Astrocyte (in vitro differentiated cells and primary cell): ENCODE results near the gene ABCA7. TPM values are rescaled to one million over a fixed set of nuclear protein-coding genes. Genes with fewer than 3 reads are reported as not detected.
"Not testable (repeated sequence)": the region's sequence is repeated elsewhere in the genome, so short reads cannot be mapped to it uniquely, and the experiment has no call there.

Experiments
- DNase-seq: peaks from one replicate; pipeline ENCODE4 v3.0.0-alpha.2; 2010; ENCODE audit warnings: low read depth
- FAIRE-seq: peaks from 2 replicates; lab custom pipeline; 2011; peaks lifted over from hg19 to GRCh38; lab: Jason Lieb, UNC
- H2AFZ ChIP-seq: 2 replicates; pipeline ENCODE4 v1.6.0; 2012; ENCODE audit warnings: low read depth, low read length, inconsistent platforms
- H3K27ac ChIP-seq: 2 replicates; pipeline ENCODE4 v1.5.1; 2011; ENCODE audit warnings: low read depth, low read length, inconsistent platforms
- H3K27me3 ChIP-seq: 2 replicates; pipeline ENCODE4 v1.6.0; 2011; ENCODE audit warnings: low read length, inconsistent platforms; ENCODE audit not compliant: insufficient read depth
- H3K36me3 ChIP-seq: 2 replicates; pipeline ENCODE4 v1.5.1; 2011; ENCODE audit warnings: low read length, inconsistent platforms; ENCODE audit not compliant: insufficient read depth
- H3K4me1 ChIP-seq: 2 replicates; pipeline ENCODE4 v1.5.1; 2011; ENCODE audit warnings: low read length, inconsistent platforms; ENCODE audit not compliant: insufficient read depth
- H3K4me2 ChIP-seq: 2 replicates; pipeline ENCODE4 v1.6.0; 2012; ENCODE audit warnings: low read length, inconsistent platforms
- H3K4me3 ChIP-seq: 2 replicates; pipeline ENCODE4 v1.5.1; 2011; ENCODE audit warnings: low read depth, mild to moderate bottlenecking, low read length, inconsistent platforms; ENCODE audit not compliant: insufficient read depth
- H3K79me2 ChIP-seq: 2 replicates; pipeline ENCODE4 v1.6.0; 2012; ENCODE audit warnings: mild to moderate bottlenecking, low read length, inconsistent platforms; ENCODE audit not compliant: insufficient read depth
- H3K9ac ChIP-seq: 2 replicates; pipeline ENCODE4 v1.6.0; 2012; ENCODE audit warnings: mild to moderate bottlenecking, low read length, inconsistent platforms
- H3K9me3 ChIP-seq: 2 replicates; pipeline ENCODE4 v1.5.1; 2012; ENCODE audit warnings: low read depth, mild to moderate bottlenecking, low read length, inconsistent platforms; ENCODE audit not compliant: insufficient read depth
- H4K20me1 ChIP-seq: 2 replicates; pipeline ENCODE4 v1.6.0; 2012; ENCODE audit warnings: low read length, inconsistent platforms; ENCODE audit not compliant: insufficient read depth
- H3K27ac Mint-ChIP-seq: one replicate; pipeline ENCODE4 v1.8.0; 2021; ENCODE audit warnings: mild to moderate bottlenecking, mixed read lengths; ENCODE audit not compliant: unreplicated experiment
- H3K27me3 Mint-ChIP-seq: one replicate; pipeline ENCODE4 v1.8.0; 2021; ENCODE audit warnings: low read depth, mixed read lengths; ENCODE audit not compliant: unreplicated experiment
- H3K36me3 Mint-ChIP-seq: one replicate; pipeline ENCODE4 v1.8.0; 2021; ENCODE audit warnings: low read depth, mixed read lengths; ENCODE audit not compliant: unreplicated experiment
- H3K4me1 Mint-ChIP-seq: one replicate; pipeline ENCODE4 v1.8.0; 2021; ENCODE audit warnings: low read depth, mixed read lengths; ENCODE audit not compliant: unreplicated experiment
- H3K4me3 Mint-ChIP-seq: one replicate; pipeline ENCODE4 v1.8.0; 2021; ENCODE audit warnings: mild to moderate bottlenecking, moderate library complexity, mixed read lengths; ENCODE audit not compliant: unreplicated experiment
- H3K9me3 Mint-ChIP-seq: one replicate; pipeline ENCODE4 v1.8.0; 2021; ENCODE audit warnings: mild to moderate bottlenecking, mixed read lengths; ENCODE audit not compliant: unreplicated experiment
- EZH2 ChIP-seq: IDR thresholded peaks from 2 replicates; pipeline ENCODE4 v1.6.1; 2012; ENCODE audit warnings: mild to moderate bottlenecking, low read length, inconsistent platforms; ENCODE audit not compliant: insufficient read depth
- total RNA-seq: library from RNA; stranded (reverse); gene quantifications from 2 replicates; pipeline ENCODE4 v1.2.1, GENCODE V29; 2021
- TF ChIP-seq, protein P1 (sequence below): IDR thresholded peaks from 2 replicates; pipeline ENCODE4 v1.5.1; 2011; ENCODE audit warnings: low read depth, mild to moderate bottlenecking, inconsistent platforms, low read length, moderate library complexity; ENCODE audit not compliant: insufficient read depth

Gene ABCA7
- total RNA-seq, 1 donor from 2014 or later, result 18.4 TPM

DNA sequence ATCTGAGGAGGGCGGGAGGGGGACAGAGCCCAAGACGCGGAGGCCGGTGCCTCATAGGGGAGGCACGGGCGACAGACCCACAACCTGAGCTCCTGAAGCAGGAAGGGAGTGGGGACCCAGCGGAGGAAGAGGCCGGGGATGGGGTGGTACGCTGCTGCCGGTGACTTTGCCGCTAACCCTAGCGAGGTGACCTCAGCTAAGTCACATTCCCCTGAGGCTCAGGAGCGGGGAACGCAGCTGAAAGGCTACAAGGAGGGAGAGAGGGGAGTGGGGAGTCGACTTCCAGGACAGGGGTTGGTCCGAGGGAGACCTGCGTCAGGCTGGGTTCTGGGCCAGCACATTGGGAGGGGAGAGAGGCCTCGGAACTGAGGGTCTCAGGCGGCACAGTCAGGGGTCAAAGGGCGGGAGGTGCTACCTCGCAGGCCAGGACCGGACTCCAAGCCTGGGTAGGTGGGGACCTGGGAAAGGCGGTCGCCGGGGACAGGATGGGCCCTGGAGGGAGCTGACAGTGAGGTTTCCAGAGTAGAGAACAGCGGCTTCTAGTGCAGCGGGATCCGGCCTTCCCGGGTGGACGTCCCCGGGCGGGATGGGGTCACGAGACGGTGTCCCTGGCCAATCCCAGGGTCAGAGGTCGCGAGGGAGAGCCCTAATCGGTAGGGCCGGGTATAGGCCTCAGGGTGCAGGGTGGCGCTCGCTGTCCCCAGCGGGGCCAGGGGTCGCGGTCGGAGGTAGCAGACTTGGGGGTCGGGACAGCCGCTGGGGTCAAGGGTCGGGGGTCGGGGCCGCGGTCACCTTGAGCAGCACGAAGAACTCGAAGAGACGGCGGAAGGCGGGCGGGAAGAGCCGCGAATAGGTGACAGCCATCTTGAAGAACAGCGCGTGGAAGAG is 19.7 kb upstream of the ABCA7 start:
- Histone ChIP-seq H2AFZ (no peak overlapping the region), H3K4me3 (peak overlapping the region; percentile 83), H3K9ac (peak overlapping the region; percentile 92), H3K27me3 (no peaks in the 10 kb centered on the region), H4K20me1 (peaks cover 54% of the 10 kb centered on the region), H3K79me2 (peaks cover 58% of the 10 kb centered on the region), H3K4me2 (peak overlapping the region; percentile 100), H3K36me3 (no peaks in the 10 kb centered on the region), H3K4me1 (peaks cover 34% of the 10 kb centered on the region), H3K27ac (peak overlapping the region; percentile 96), H3K9me3 (no peaks in the 10 kb centered on the region)
- TF ChIP-seq, protein P1, sequence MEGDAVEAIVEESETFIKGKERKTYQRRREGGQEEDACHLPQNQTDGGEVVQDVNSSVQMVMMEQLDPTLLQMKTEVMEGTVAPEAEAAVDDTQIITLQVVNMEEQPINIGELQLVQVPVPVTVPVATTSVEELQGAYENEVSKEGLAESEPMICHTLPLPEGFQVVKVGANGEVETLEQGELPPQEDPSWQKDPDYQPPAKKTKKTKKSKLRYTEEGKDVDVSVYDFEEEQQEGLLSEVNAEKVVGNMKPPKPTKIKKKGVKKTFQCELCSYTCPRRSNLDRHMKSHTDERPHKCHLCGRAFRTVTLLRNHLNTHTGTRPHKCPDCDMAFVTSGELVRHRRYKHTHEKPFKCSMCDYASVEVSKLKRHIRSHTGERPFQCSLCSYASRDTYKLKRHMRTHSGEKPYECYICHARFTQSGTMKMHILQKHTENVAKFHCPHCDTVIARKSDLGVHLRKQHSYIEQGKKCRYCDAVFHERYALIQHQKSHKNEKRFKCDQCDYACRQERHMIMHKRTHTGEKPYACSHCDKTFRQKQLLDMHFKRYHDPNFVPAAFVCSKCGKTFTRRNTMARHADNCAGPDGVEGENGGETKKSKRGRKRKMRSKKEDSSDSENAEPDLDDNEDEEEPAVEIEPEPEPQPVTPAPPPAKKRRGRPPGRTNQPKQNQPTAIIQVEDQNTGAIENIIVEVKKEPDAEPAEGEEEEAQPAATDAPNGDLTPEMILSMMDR, result no peak
- no peak for TF ChIP-seq EZH2
- H3K36me3 Mint-ChIP-seq, result no peaks in the 10 kb centered on the region
- H3K27me3 Mint-ChIP-seq, result no peaks in the 10 kb centered on the region
- FAIRE-seq (no peak), DNase-seq (no peak)
- H3K4me1 Mint-ChIP-seq, result peaks cover 23% of the 10 kb centered on the region
- peak overlapping the region; percentile 86 for H3K27ac Mint-ChIP-seq
- no peaks in the 10 kb centered on the region for H3K9me3 Mint-ChIP-seq
- peak overlapping the region; percentile 95 for H3K4me3 Mint-ChIP-seq

DNA sequence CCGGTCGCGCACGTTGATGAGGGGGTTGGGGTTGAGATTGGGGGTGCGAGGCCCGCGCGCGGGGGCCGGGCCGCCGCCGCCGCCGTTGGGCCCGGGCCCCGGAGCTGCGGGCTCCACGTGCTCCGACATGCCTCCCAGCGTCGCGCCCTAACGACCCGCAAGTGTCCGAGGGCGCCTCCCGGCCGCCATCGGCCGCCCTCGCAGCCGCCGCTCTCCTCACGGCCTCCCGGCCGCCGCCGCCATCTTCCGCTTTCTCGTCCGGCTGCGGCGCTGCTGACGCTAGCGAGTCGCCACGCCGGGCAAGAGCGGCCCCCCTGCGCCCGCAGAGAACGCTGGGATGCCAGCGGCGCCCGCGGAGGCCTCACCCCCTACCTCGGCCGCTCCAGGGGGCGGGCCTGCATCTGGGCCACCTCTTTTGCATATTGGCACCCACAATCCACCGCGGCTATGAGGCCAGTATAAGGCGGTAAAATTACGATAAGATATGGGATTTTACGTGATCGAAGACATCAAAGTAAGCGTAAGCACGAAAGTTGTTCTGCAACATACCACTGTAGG is 19.0 kb upstream of the ABCA7 start, which contains the start of gene TMEM259:
Gene TMEM259, minus strand, starts transcription at position 256 of the 558 bp plus-strand sequence. Its CDS starts 127 bp downstream, at position 129.
- Mint-ChIP-seq H3K36me3 (no peaks in the 10 kb centered on the region), H3K27ac (peak within 1 kb of the TSS; percentile 97), H3K4me3 (peak within 1 kb of the TSS; percentile 95), H3K27me3 (no peaks in the 10 kb centered on the region), H3K9me3 (no peaks in the 10 kb centered on the region), H3K4me1 (peaks cover 18% of the 10 kb centered on the region)
- Histone ChIP-seq H3K4me2 (peak within 1 kb of the TSS; percentile 100), H3K4me3 (peak within 1 kb of the TSS; percentile 83), H3K4me1 (peaks cover 31% of the 10 kb centered on the region), H3K27me3 (no peaks in the 10 kb centered on the region), H3K27ac (peak within 1 kb of the TSS; percentile 96), H3K9ac (peak within 1 kb of the TSS; percentile 92), H3K9me3 (no peaks in the 10 kb centered on the region), H3K36me3 (no peaks in the 10 kb centered on the region), H3K79me2 (peaks cover 52% of the 10 kb centered on the region), H2AFZ (peak within 1 kb of the TSS; percentile 47), H4K20me1 (peaks cover 47% of the 10 kb centered on the region)
- TF ChIP-seq, protein P1, result no peak
- TF ChIP-seq EZH2, result no peak
- DNase-seq (peak; percentile 89), FAIRE-seq (no peak)

DNA sequence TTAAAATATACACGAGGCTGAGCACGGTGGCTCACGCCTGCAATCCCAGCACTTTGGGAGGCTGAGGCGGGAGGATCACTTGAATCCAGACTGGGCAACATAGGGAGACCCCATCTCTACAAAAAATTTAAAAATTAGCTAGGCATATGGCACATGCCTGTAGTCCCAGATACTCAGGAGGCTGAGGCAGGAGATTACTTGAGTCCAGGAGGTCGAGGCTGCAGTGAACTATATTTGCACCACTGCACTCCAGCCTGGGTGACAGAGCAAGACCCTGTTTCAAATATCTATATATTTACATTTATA is 16.1 kb upstream of the ABCA7 start:
- H3K4me1 Mint-ChIP-seq, H3K27ac ChIP-seq, H3K27ac Mint-ChIP-seq, H3K4me2 ChIP-seq, FAIRE-seq, H3K36me3 Mint-ChIP-seq, H2AFZ ChIP-seq, DNase-seq, H3K36me3 ChIP-seq, H3K27me3 Mint-ChIP-seq, H3K4me3 ChIP-seq, H3K9me3 ChIP-seq, H3K9ac ChIP-seq, H3K9me3 Mint-ChIP-seq, H3K27me3 ChIP-seq: not testable (repeated sequence)
- peaks cover 17% of the 10 kb centered on the region for H3K4me1 ChIP-seq
- peaks cover 37% of the 10 kb centered on the region for H4K20me1 ChIP-seq
- H3K4me3 Mint-ChIP-seq, result peak overlapping the region; percentile 27
- H3K79me2 ChIP-seq, result peaks cover 52% of the 10 kb centered on the region

DNA sequence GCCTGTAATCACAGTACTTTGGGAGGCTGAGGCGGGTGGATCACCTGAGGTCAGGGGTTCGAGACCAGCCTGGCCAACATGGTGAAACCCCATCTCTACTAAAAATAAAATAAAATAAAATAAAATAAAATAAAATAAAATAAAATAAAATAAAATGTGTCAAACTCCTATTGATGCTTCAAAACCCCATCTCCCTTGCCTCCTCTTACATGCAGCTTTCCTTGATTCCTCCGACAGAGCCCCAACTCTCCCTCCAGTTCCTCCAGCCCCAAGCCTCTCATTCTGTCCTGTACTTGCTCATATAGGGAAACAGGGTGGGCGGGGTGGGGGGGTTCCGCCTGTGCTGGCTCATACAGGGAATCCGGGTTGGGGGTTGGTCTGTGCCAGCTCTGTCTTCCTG is 14.8 kb upstream of the ABCA7 start:
- H3K9me3 ChIP-seq, H3K36me3 ChIP-seq, H3K9ac ChIP-seq, H3K27me3 Mint-ChIP-seq, H3K4me3 Mint-ChIP-seq, H2AFZ ChIP-seq, H3K4me3 ChIP-seq, H3K27ac ChIP-seq, H3K4me2 ChIP-seq, FAIRE-seq, DNase-seq, H3K4me1 Mint-ChIP-seq, H3K27me3 ChIP-seq, H3K9me3 Mint-ChIP-seq, H3K36me3 Mint-ChIP-seq: not testable (repeated sequence)
- H3K27ac Mint-ChIP-seq, result peak overlapping the region; percentile 88
- peaks cover 19% of the 10 kb centered on the region for H3K4me1 ChIP-seq
- H4K20me1 ChIP-seq, result peaks cover 37% of the 10 kb centered on the region
- H3K79me2 ChIP-seq, result peaks cover 52% of the 10 kb centered on the region
